ENCODE results near the gene ITIH4. TPM values are rescaled to one million over a fixed set of nuclear protein-coding genes. Genes with fewer than 3 reads are reported as not detected.

ITIH4 gene
- total RNA-seq, 1 experiment from 2014 or later = 1.7 TPM

DNA sequence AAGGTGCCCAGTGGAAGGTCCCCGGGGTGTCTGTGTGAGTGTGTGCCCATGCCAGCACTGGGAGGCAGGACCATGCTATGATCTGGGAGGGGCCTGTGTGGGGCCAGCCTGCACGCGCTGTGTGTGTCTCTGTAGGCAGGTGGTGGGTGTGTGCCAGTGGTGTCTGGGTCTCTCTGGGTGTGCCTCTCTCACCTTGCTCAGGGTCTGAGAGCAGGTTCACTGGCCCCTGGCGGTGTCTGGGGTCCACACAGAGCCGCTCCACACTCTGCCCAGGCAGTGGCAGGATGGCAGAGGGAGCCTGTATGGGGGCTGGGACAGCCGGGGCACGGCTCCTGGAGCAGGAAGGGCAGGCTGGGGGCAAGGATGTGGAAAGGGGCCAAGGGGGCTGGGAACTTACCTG lies 12.6 kb downstream of the ITIH4 start:
- CTCF ChIA-PET = no interaction called here
- BruUV-seq (replicated peaks) = no TSS peak
- H3K27me3 ChIP-seq (replicated peaks; ENCODE audit: insufficient read depth, low read depth, low read length, poor library complexity) = no peaks in the 10 kb centered on the region
- POLR2A ChIA-PET (ENCODE audit: low non-redundant PET) = no interaction called here
- TF ChIP-seq CTCF (conservative IDR thresholded peaks at IDR 0.05; ENCODE audit: low read depth, low read length) (no peak), EZH2 (IDR thresholded peaks at IDR 0.05; ENCODE audit: borderline replicate concordance, low read depth, low read length, poor library complexity, severe bottlenecking) (no peak)
- no peak overlapping the region for H3K27ac ChIP-seq (ENCODE audit: low read depth, low read length, poor library complexity, severe bottlenecking)
- H3K4me3 ChIP-seq (ENCODE audit: low read depth, low read length, poor library complexity, severe bottlenecking) = no peak overlapping the region
- H3K36me3 ChIP-seq (ENCODE audit: insufficient read depth, low read length, poor library complexity, severe bottlenecking) = no peaks in the 10 kb centered on the region
- no peak for DNase-seq (ENCODE audit: low spot score)
- H3K9me3 ChIP-seq (ENCODE audit: low read depth, low read length, poor library complexity, severe bottlenecking) = no peaks in the 10 kb centered on the region
- intact Hi-C loops (cut with micrococcal nuclease; ENCODE audit: unreplicated experiment) = no loop called here
- no peaks in the 10 kb centered on the region for H3K4me1 ChIP-seq (ENCODE audit: insufficient read depth, low read length, poor library complexity, severe bottlenecking)

GRCh38 chr3:52817221-52817620 lies 13.3 kb downstream of the ITIH4 start:
- Histone ChIP-seq H3K4me1 (ENCODE audit: insufficient read depth, low read length, poor library complexity, severe bottlenecking) (no peaks in the 10 kb centered on the region), H3K27ac (ENCODE audit: low read depth, low read length, poor library complexity, severe bottlenecking) (no peak overlapping the region), H3K9me3 (ENCODE audit: low read depth, low read length, poor library complexity, severe bottlenecking) (no peaks in the 10 kb centered on the region), H3K27me3 (replicated peaks; ENCODE audit: insufficient read depth, low read depth, low read length, poor library complexity) (no peaks in the 10 kb centered on the region), H3K36me3 (ENCODE audit: insufficient read depth, low read length, poor library complexity, severe bottlenecking) (no peaks in the 10 kb centered on the region), H3K4me3 (ENCODE audit: low read depth, low read length, poor library complexity, severe bottlenecking) (no peak overlapping the region)
- TF ChIP-seq CTCF (conservative IDR thresholded peaks at IDR 0.05; ENCODE audit: low read depth, low read length) = no peak
- TF ChIP-seq EZH2 (IDR thresholded peaks at IDR 0.05; ENCODE audit: borderline replicate concordance, low read depth, low read length, poor library complexity, severe bottlenecking) = no peak
- ChIA-PET POLR2A (ENCODE audit: low non-redundant PET) (no interaction called here), CTCF (no interaction called here)
- intact Hi-C loops (cut with micrococcal nuclease; ENCODE audit: unreplicated experiment) = no loop called here
- no TSS peak for BruUV-seq (replicated peaks)
- no peak for DNase-seq (ENCODE audit: low spot score)

DNA sequence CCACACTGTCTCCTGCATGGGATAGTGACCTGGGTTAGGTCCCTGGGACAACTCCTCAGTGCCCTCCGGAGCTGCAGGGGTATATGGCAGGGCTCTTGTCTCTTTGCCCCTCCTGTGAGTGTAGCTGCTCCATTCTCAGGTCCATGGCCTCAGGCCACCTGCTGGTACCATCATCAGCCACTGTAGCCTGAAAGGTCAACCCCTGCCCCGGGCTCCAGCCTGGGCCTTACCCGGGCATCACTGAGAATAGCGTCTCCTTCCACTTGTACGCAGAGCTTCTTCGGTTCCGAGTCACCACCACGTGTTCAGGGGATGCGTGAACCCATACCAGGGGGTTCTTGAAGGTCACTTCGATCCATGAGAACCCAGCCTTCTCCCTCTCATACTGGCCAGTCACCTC lies 13.8 kb downstream of the ITIH4 start:
- intact Hi-C loops (cut with micrococcal nuclease; ENCODE audit: unreplicated experiment) = no loop called here
- ChIA-PET CTCF (no interaction called here), POLR2A (ENCODE audit: low non-redundant PET) (no interaction called here)
- TF ChIP-seq CTCF (conservative IDR thresholded peaks at IDR 0.05; ENCODE audit: low read depth, low read length) = no peak
- TF ChIP-seq EZH2 (IDR thresholded peaks at IDR 0.05; ENCODE audit: borderline replicate concordance, low read depth, low read length, poor library complexity, severe bottlenecking) = no peak
- Histone ChIP-seq H3K36me3 (ENCODE audit: insufficient read depth, low read length, poor library complexity, severe bottlenecking) (no peaks in the 10 kb centered on the region), H3K4me1 (ENCODE audit: insufficient read depth, low read length, poor library complexity, severe bottlenecking) (no peaks in the 10 kb centered on the region), H3K27me3 (replicated peaks; ENCODE audit: insufficient read depth, low read depth, low read length, poor library complexity) (no peaks in the 10 kb centered on the region), H3K4me3 (ENCODE audit: low read depth, low read length, poor library complexity, severe bottlenecking) (no peak overlapping the region), H3K27ac (ENCODE audit: low read depth, low read length, poor library complexity, severe bottlenecking) (no peak overlapping the region), H3K9me3 (ENCODE audit: low read depth, low read length, poor library complexity, severe bottlenecking) (no peaks in the 10 kb centered on the region)
- no peak for DNase-seq (ENCODE audit: low spot score)
- BruUV-seq (replicated peaks) = no TSS peak
